Omental fat pad (tissue), 4 donors: Measurements from ENCODE around the gene HPCAL1. TPM values are rescaled to one million over a fixed set of nuclear protein-coding genes. Genes with fewer than 3 reads are reported as not detected.
A peak's percentile ranks its signal among the peaks of the same experiment; 100 is the strongest.

Experiments used
- ATAC-seq: fragments of 150-250 bp; one replicate; pipeline ENCODE4 v1.9.1; 2016; ENCODE audit warnings: mild to moderate bottlenecking, moderate library complexity; ENCODE audit not compliant: low FRiP score
- DNase-seq: peaks from one replicate; pipeline ENCODE4 v3.0.0-alpha.2; 2019; ENCODE audit warnings: low spot score
- total RNA-seq, 4 donors: library from RNA; depleted of rRNA; stranded (reverse); fragments of >200 nt; gene quantifications; one replicate each; pipeline ENCODE4 v1.1.0, GENCODE V29; 2016
- TF ChIP-seq, protein P1 (sequence below), 3 donors: fragments of 450-650 bp; IDR thresholded peaks; one replicate each; pipeline ENCODE4 v1.5.1; 2016 to 2017; ENCODE audit warnings: antibody characterized with exemption in 3 of 3, mild to moderate bottlenecking in 3 of 3, moderate library complexity in 2 of 3

Gene HPCAL1
- total RNA-seq, 4 donors from 2014 or later, result 51.8 to 75.8 (median 67.8) TPM

- TF ChIP-seq, protein P1, sequence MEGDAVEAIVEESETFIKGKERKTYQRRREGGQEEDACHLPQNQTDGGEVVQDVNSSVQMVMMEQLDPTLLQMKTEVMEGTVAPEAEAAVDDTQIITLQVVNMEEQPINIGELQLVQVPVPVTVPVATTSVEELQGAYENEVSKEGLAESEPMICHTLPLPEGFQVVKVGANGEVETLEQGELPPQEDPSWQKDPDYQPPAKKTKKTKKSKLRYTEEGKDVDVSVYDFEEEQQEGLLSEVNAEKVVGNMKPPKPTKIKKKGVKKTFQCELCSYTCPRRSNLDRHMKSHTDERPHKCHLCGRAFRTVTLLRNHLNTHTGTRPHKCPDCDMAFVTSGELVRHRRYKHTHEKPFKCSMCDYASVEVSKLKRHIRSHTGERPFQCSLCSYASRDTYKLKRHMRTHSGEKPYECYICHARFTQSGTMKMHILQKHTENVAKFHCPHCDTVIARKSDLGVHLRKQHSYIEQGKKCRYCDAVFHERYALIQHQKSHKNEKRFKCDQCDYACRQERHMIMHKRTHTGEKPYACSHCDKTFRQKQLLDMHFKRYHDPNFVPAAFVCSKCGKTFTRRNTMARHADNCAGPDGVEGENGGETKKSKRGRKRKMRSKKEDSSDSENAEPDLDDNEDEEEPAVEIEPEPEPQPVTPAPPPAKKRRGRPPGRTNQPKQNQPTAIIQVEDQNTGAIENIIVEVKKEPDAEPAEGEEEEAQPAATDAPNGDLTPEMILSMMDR (IDR thresholded peaks at IDR 0.05), result no peak
- ATAC-seq (no peak), DNase-seq (no peak)
These were observed 1.4 kb upstream of the HPCAL1 start for GRCh38 chr2:10300997-10301940.

DNA sequence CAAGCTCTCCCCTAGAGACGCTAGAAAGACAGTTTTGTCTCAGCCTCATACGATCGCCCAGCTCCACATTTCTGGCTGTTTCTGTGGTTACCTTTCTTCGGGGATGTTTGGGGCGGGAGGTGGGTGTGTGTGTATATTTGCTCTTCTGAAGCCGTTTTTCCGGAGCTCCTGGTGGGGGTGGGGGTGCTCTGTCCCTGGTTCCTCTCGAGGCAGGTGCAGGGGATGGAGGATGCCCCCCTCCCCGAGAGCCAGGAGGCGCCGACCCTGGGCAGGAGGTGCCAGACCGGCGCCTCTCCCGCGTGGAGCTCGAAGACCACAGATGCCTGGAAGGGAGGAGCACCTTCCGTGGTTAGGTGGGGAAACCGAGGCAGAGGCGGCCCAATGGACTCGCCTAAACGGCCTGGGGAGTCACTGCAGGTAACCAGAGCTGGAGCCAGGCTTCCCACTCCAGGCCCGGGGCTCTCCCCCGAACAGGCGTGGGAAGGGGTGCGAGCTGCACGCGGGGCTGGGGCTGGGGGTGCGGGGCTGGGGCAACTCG lies 694 bp upstream of the HPCAL1 start:
- TF ChIP-seq, protein P1 (IDR thresholded peaks at IDR 0.05), result no peak
- DNase-seq, result no peak

DNA sequence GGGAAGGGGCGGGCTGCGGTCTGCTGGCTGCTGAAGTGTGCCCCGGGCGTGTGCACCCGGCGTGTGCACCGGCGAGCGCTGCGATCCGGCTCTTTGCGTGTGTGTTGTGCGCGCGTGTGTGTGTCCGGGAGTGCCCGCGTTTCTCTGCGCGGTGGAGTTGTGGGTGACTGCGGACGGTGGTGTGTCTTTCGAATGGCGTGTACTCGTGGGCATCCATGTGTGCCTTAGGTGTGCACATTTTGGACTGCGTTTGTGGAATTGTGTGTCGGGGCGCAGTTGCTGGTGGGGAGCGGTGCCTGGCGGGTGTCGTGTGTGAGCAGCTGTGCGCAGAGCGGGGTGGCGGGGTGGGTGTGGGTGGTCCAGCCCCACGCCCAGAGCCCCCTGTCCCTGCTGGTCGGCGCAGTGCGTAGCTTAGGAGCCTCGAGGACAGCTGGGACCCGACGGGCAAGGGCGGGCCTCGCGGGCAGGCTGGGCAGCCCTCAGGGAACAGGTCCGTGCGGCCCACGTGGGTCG lies 533 bp downstream of the HPCAL1 start:
- no peak for ATAC-seq

More for the DNA sequence above, 694 bp upstream of the HPCAL1 start:
- peak; percentile 4 for ATAC-seq

GRCh38 chr2:10303694-10304378 lies 1.1 kb downstream of the HPCAL1 start:
- ATAC-seq (peak; percentile 4), DNase-seq (no peak)
- TF ChIP-seq, protein P1 (IDR thresholded peaks at IDR 0.05), result no peak

More for the DNA sequence above, 533 bp downstream of the HPCAL1 start:
- TF ChIP-seq, protein P1 (IDR thresholded peaks at IDR 0.05), result no peak
- no peak for DNase-seq

DNA sequence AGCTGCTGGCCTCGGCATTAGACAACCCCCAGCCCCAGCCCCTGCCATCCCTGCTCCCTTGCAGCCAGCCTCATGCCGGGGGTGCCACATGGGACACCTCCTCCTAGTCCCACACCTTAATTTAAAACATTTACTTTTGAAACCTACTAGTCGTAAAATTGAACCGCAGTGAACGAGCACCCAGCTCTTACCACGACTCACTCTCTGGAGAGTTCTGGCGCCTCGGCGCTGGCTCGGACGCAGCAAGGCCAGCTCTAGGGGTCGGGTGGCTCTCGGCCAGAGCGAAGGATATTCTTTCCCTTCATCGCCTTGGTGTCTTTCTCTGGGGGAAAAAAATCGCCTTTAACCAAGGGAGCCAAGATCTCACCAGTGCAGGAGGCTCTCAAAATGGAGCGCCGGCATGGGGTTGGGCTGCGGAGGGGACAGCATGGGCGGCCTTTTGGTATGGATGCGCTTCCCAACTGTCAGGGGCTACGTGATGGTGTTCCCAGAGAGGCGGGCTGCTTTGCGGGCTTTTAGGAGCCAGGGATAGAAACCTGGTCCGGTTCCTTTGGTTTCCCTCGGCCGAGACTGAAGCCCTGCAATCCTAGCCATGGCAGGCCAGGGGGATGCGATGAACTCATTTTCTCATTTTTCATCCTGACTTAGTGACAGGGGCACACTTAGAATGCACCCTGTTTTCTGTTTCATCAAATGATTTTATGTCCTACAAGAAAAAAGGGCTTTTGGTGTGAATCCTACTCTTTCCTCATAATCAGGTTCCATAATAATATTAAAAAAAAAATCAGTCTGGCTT lies 2.0 kb downstream of the HPCAL1 start:
- TF ChIP-seq, protein P1 (IDR thresholded peaks at IDR 0.05), result no peak
- ATAC-seq (no peak), DNase-seq (no peak)

DNA sequence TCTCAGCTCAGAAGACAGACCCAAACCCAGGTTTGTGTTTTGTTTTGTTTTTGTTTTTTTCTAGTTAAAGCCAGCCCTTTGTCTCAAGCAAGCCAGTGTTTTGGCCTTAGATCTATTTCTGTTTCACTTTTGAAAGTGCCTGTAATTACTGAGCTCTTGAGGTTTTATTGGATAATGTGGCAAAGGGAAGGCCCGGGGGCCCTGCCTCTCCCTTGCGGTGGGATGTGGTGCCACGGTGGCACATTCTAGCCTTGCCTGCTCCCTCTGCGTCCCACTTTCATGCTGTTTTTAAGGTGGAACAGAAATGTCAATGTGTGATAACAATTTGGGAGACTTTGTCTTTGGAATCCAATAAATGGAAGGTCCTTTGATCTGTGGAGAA lies 2.5 kb downstream of the HPCAL1 start:
- TF ChIP-seq, protein P1 (IDR thresholded peaks at IDR 0.05), result no peak
- ATAC-seq, result no peak
- no peak for DNase-seq
